Measurements from ENCODE around the gene CFAP54. TPM values are rescaled to one million over a fixed set of nuclear protein-coding genes. Genes with fewer than 3 reads are reported as not detected.

CFAP54 gene
- total RNA-seq, 1 experiment from 2014 or later: 0.64 TPM

- Histone ChIP-seq H3K27me3 (ENCODE audit: control insufficient read depth, insufficient read depth, low read length) (no peaks in the 10 kb centered on the region), H3K27ac (ENCODE audit: low read length) (no peak overlapping the region), H3K4me3 (ENCODE audit: low read depth in 2 of 2, low read length in 2 of 2) (no peak overlapping the region), H3K36me3 (ENCODE audit: control insufficient read depth, insufficient read depth, low read length) (no peaks in the 10 kb centered on the region), H3K9me3 (ENCODE audit: control insufficient read depth, insufficient read depth, low read depth, low read length) (no peaks in the 10 kb centered on the region), H3K4me1 (ENCODE audit: control insufficient read depth, insufficient read depth, low read length) (no peaks in the 10 kb centered on the region)
- in situ Hi-C loops (cut with HindIII; ENCODE audit: low pct_unique_long_range_greater_than_20kb, low sequenced_read_pairs) (no loop called here), intact Hi-C loops (cut with micrococcal nuclease; ENCODE audit: unreplicated experiment) (no loop called here)
- ATAC-seq (no peak), DNase-seq (ENCODE audit: low read depth, low spot score) (peak; percentile 7)
- TF ChIP-seq POLR2AphosphoS5 (IDR thresholded peaks at IDR 0.05; ENCODE audit: low read depth, low read length) (no peak), SIN3A (IDR thresholded peaks at IDR 0.05; ENCODE audit: borderline replicate concordance, insufficient read depth, low read depth, low read length) (no peak), TCF7L2 (IDR thresholded peaks at IDR 0.05; ENCODE audit: low read depth, low read length) (no peak)
- TF ChIP-seq, protein P1, sequence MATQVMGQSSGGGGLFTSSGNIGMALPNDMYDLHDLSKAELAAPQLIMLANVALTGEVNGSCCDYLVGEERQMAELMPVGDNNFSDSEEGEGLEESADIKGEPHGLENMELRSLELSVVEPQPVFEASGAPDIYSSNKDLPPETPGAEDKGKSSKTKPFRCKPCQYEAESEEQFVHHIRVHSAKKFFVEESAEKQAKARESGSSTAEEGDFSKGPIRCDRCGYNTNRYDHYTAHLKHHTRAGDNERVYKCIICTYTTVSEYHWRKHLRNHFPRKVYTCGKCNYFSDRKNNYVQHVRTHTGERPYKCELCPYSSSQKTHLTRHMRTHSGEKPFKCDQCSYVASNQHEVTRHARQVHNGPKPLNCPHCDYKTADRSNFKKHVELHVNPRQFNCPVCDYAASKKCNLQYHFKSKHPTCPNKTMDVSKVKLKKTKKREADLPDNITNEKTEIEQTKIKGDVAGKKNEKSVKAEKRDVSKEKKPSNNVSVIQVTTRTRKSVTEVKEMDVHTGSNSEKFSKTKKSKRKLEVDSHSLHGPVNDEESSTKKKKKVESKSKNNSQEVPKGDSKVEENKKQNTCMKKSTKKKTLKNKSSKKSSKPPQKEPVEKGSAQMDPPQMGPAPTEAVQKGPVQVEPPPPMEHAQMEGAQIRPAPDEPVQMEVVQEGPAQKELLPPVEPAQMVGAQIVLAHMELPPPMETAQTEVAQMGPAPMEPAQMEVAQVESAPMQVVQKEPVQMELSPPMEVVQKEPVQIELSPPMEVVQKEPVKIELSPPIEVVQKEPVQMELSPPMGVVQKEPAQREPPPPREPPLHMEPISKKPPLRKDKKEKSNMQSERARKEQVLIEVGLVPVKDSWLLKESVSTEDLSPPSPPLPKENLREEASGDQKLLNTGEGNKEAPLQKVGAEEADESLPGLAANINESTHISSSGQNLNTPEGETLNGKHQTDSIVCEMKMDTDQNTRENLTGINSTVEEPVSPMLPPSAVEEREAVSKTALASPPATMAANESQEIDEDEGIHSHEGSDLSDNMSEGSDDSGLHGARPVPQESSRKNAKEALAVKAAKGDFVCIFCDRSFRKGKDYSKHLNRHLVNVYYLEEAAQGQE (IDR thresholded peaks at IDR 0.05; ENCODE audit: insufficient read depth in 1 of 2, low read depth in 2 of 2, low read length in 1 of 2): no peak
- TF ChIP-seq, protein P2, sequence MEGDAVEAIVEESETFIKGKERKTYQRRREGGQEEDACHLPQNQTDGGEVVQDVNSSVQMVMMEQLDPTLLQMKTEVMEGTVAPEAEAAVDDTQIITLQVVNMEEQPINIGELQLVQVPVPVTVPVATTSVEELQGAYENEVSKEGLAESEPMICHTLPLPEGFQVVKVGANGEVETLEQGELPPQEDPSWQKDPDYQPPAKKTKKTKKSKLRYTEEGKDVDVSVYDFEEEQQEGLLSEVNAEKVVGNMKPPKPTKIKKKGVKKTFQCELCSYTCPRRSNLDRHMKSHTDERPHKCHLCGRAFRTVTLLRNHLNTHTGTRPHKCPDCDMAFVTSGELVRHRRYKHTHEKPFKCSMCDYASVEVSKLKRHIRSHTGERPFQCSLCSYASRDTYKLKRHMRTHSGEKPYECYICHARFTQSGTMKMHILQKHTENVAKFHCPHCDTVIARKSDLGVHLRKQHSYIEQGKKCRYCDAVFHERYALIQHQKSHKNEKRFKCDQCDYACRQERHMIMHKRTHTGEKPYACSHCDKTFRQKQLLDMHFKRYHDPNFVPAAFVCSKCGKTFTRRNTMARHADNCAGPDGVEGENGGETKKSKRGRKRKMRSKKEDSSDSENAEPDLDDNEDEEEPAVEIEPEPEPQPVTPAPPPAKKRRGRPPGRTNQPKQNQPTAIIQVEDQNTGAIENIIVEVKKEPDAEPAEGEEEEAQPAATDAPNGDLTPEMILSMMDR (IDR thresholded peaks at IDR 0.05): no peak
- BruUV-seq (replicated peaks): no TSS peak
- ChIA-PET CTCF (no interaction called here), POLR2A (no interaction called here)
These were observed 45.0 kb downstream of the CFAP54 start for GRCh38 chr12:96534339-96534738.

DNA sequence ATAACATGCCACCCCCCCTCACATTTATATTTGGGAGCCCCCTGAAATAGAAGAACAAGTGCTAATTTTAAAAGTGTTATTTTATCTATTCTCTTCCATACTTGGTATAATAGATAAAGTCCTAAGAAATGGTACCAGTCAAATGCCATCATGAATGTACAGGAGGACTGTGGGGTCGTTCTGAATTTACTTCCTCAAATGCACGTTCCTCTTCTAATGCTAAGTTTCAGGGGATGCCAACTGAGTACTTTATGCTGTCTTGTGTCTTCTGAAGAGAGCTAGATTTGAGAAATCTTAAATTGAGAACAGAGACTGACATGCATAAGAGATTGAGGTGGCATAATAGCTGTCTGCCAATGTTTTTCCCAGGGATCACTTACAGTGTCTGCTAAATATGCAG is 59.0 kb downstream of the CFAP54 start:
- no peak for DNase-seq (ENCODE audit: low read depth, low spot score)
- ATAC-seq: no peak
- in situ Hi-C loops (cut with HindIII; ENCODE audit: low pct_unique_long_range_greater_than_20kb, low sequenced_read_pairs) (no loop called here), intact Hi-C loops (cut with micrococcal nuclease; ENCODE audit: unreplicated experiment) (no loop called here)
- TF ChIP-seq, protein P2 (IDR thresholded peaks at IDR 0.05): no peak
- TF ChIP-seq, protein P1 (IDR thresholded peaks at IDR 0.05; ENCODE audit: insufficient read depth in 1 of 2, low read depth in 2 of 2, low read length in 1 of 2): no peak
- H3K36me3 ChIP-seq (ENCODE audit: control insufficient read depth, insufficient read depth, low read length): no peaks in the 10 kb centered on the region
- ChIA-PET CTCF (no interaction called here), POLR2A (no interaction called here)
- no peak overlapping the region for H3K4me3 ChIP-seq (ENCODE audit: low read depth in 2 of 2, low read length in 2 of 2)
- H3K27me3 ChIP-seq (ENCODE audit: control insufficient read depth, insufficient read depth, low read length): no peaks in the 10 kb centered on the region
- H3K4me1 ChIP-seq (ENCODE audit: control insufficient read depth, insufficient read depth, low read length): no peaks in the 10 kb centered on the region
- no peak overlapping the region for H3K27ac ChIP-seq (ENCODE audit: low read length)
- H3K9me3 ChIP-seq (ENCODE audit: control insufficient read depth, insufficient read depth, low read depth, low read length): no peaks in the 10 kb centered on the region
- BruUV-seq (replicated peaks): no TSS peak
